ENCODE results near the gene CCDC83.
A peak's percentile ranks its signal among the peaks of the same experiment; 100 is the strongest.
"Not testable (repeated sequence)": the region's sequence is repeated elsewhere in the genome, so short reads cannot be mapped to it uniquely, and the experiment has no call there.

The CCDC83 gene

GRCh38 chr11:85831050-85831449 is 24.1 kb upstream of the CCDC83 start:
- TF ChIP-seq Cebpa-rat (IDR thresholded peaks at IDR 0.05), result no peak
- H3K4me3 ChIP-seq, result no peak overlapping the region
- H3K4me1 ChIP-seq, result no peaks in the 10 kb centered on the region
- H3K27me3 ChIP-seq, result no peaks in the 10 kb centered on the region
- H4K20me1 ChIP-seq, result no peaks in the 10 kb centered on the region
- H3K4me2 ChIP-seq, result no peak overlapping the region
- H3K9ac ChIP-seq, result no peak overlapping the region
- no peak overlapping the region for H3K27ac ChIP-seq
- no peaks in the 10 kb centered on the region for H3K36me3 ChIP-seq
- peaks cover 6% of the 10 kb centered on the region; the same call in 1 of the 2 replicates for H3K9me3 ChIP-seq

GRCh38 chr11:85835263-85835662 is 19.9 kb upstream of the CCDC83 start:
- Histone ChIP-seq H4K20me1 (no peaks in the 10 kb centered on the region), H3K27me3 (no peaks in the 10 kb centered on the region), H3K4me2 (no peak overlapping the region), H3K4me1 (no peaks in the 10 kb centered on the region), H3K9ac (no peak overlapping the region), H3K27ac (no peak overlapping the region), H3K9me3 (peaks cover 6% of the 10 kb centered on the region; the same call in 1 of the 2 replicates), H3K4me3 (no peak overlapping the region), H3K36me3 (no peaks in the 10 kb centered on the region)
- TF ChIP-seq Cebpa-rat (IDR thresholded peaks at IDR 0.05), result no peak

- Histone ChIP-seq H3K27me3 (no peaks in the 10 kb centered on the region), H3K9ac (no peak overlapping the region), H3K4me1 (no peaks in the 10 kb centered on the region), H3K4me3 (no peak overlapping the region), H3K9me3 (peaks cover 6% of the 10 kb centered on the region; the same call in 1 of the 2 replicates), H3K4me2 (no peak overlapping the region), H3K36me3 (no peaks in the 10 kb centered on the region), H3K27ac (no peak overlapping the region), H4K20me1 (no peaks in the 10 kb centered on the region)
- no peak for TF ChIP-seq Cebpa-rat (IDR thresholded peaks at IDR 0.05)
Measured at GRCh38 chr11:85835729-85836128, 19.5 kb upstream of the CCDC83 start.

GRCh38 chr11:85840932-85841331 is 14.3 kb upstream of the CCDC83 start:
- not testable (repeated sequence) for H3K4me2 ChIP-seq, H3K9me3 ChIP-seq, H3K4me3 ChIP-seq, H3K9ac ChIP-seq, H3K27ac ChIP-seq, H3K4me1 ChIP-seq, H3K27me3 ChIP-seq, H4K20me1 ChIP-seq, H3K36me3 ChIP-seq

- no peaks in the 10 kb centered on the region for H3K27me3 ChIP-seq
- H3K4me3 ChIP-seq, result no peak overlapping the region
- no peak overlapping the region for H3K9ac ChIP-seq
- no peak overlapping the region for H3K4me2 ChIP-seq
- no peaks in the 10 kb centered on the region; the same call in 1 of the 2 replicates for H3K9me3 ChIP-seq
- no peaks in the 10 kb centered on the region for H4K20me1 ChIP-seq
- no peaks in the 10 kb centered on the region for H3K36me3 ChIP-seq
- H3K4me1 ChIP-seq, result no peaks in the 10 kb centered on the region
- no peak overlapping the region for H3K27ac ChIP-seq
- no peak for TF ChIP-seq Cebpa-rat (IDR thresholded peaks at IDR 0.05)
Measured at GRCh38 chr11:85843929-85844328, 11.3 kb upstream of the CCDC83 start.

- no peaks in the 10 kb centered on the region for H3K36me3 ChIP-seq
- H3K9ac ChIP-seq, result no peak overlapping the region
- no peaks in the 10 kb centered on the region; the same call in 1 of the 2 replicates for H3K9me3 ChIP-seq
- H3K27ac ChIP-seq, result no peak overlapping the region
- no peak overlapping the region for H3K4me3 ChIP-seq
- no peaks in the 10 kb centered on the region for H3K27me3 ChIP-seq
- H3K4me1 ChIP-seq, result no peaks in the 10 kb centered on the region
- TF ChIP-seq Cebpa-rat (IDR thresholded peaks at IDR 0.05), result no peak
- H3K4me2 ChIP-seq, result no peak overlapping the region
- H4K20me1 ChIP-seq, result no peaks in the 10 kb centered on the region
Measured at GRCh38 chr11:85844439-85845123, 10.6 kb upstream of the CCDC83 start.

GRCh38 chr11:85845124-85845631 is 10.0 kb upstream of the CCDC83 start:
- no peaks in the 10 kb centered on the region for H3K27me3 ChIP-seq
- H3K4me1 ChIP-seq, result no peaks in the 10 kb centered on the region
- no peaks in the 10 kb centered on the region; the same call in 1 of the 2 replicates for H3K9me3 ChIP-seq
- H3K9ac ChIP-seq, result no peak overlapping the region
- no peaks in the 10 kb centered on the region for H4K20me1 ChIP-seq
- H3K4me2 ChIP-seq, result no peak overlapping the region
- no peak overlapping the region for H3K27ac ChIP-seq
- H3K36me3 ChIP-seq, result no peaks in the 10 kb centered on the region
- no peak overlapping the region for H3K4me3 ChIP-seq
- 0 out of 2 replicates have a peak, but pooled peaks have one; percentile 14 for TF ChIP-seq Cebpa-rat (IDR thresholded peaks at IDR 0.05)

- no peak overlapping the region for H3K27ac ChIP-seq
- H3K4me3 ChIP-seq, result no peak overlapping the region
- H3K9me3 ChIP-seq, result peaks cover 5% of the 10 kb centered on the region
- no peak overlapping the region for H3K4me2 ChIP-seq
- no peak for TF ChIP-seq Cebpa-rat (IDR thresholded peaks at IDR 0.05)
- H3K36me3 ChIP-seq, result no peaks in the 10 kb centered on the region
- no peak overlapping the region for H3K9ac ChIP-seq
- H4K20me1 ChIP-seq, result no peaks in the 10 kb centered on the region
- H3K4me1 ChIP-seq, result no peaks in the 10 kb centered on the region
- no peaks in the 10 kb centered on the region for H3K27me3 ChIP-seq
Measured at GRCh38 chr11:85847436-85847835, 7.7 kb upstream of the CCDC83 start.

GRCh38 chr11:85848006-85848405 is 7.2 kb upstream of the CCDC83 start:
- H3K36me3 ChIP-seq, result no peaks in the 10 kb centered on the region
- H3K27me3 ChIP-seq, result no peaks in the 10 kb centered on the region
- no peak overlapping the region for H3K4me3 ChIP-seq
- no peaks in the 10 kb centered on the region for H4K20me1 ChIP-seq
- no peak overlapping the region for H3K9ac ChIP-seq
- no peaks in the 10 kb centered on the region for H3K4me1 ChIP-seq
- H3K9me3 ChIP-seq, result peaks cover 10% of the 10 kb centered on the region
- no peak overlapping the region for H3K27ac ChIP-seq
- no peak for TF ChIP-seq Cebpa-rat (IDR thresholded peaks at IDR 0.05)
- H3K4me2 ChIP-seq, result no peak overlapping the region

GRCh38 chr11:85848556-85848955 is 6.6 kb upstream of the CCDC83 start:
- Histone ChIP-seq H3K4me2 (no peak overlapping the region), H3K4me3 (no peak overlapping the region), H3K9me3 (peaks cover 12% of the 10 kb centered on the region), H3K27me3 (no peaks in the 10 kb centered on the region), H3K36me3 (no peaks in the 10 kb centered on the region), H3K9ac (no peak overlapping the region), H3K4me1 (no peaks in the 10 kb centered on the region), H3K27ac (no peak overlapping the region), H4K20me1 (no peaks in the 10 kb centered on the region)
- TF ChIP-seq Cebpa-rat (IDR thresholded peaks at IDR 0.05), result no peak

GRCh38 chr11:85852754-85853153 is 2.4 kb upstream of the CCDC83 start:
- H3K4me1 ChIP-seq, H3K4me2 ChIP-seq, H3K36me3 ChIP-seq, H3K4me3 ChIP-seq, H4K20me1 ChIP-seq, H3K9ac ChIP-seq, H3K27ac ChIP-seq, H3K27me3 ChIP-seq: not testable (repeated sequence)
- H3K9me3 ChIP-seq, result peaks cover 12% of the 10 kb centered on the region

- not testable (repeated sequence) for H3K27ac ChIP-seq
Measured at GRCh38 chr11:85853541-85853940, 1.6 kb upstream of the CCDC83 start.

More at GRCh38 chr11:85853541-85853940, 1.6 kb upstream of the CCDC83 start:
- not testable (repeated sequence) for H3K9ac ChIP-seq, H4K20me1 ChIP-seq, H3K4me2 ChIP-seq, H3K27me3 ChIP-seq, H3K4me3 ChIP-seq, H3K4me1 ChIP-seq, H3K36me3 ChIP-seq
- H3K9me3 ChIP-seq, result peaks cover 12% of the 10 kb centered on the region

Measured in BLaER1 (cell line).